ENCODE data around the gene RIPK4. TPM values are rescaled to one million over a fixed set of nuclear protein-coding genes. Genes with fewer than 3 reads are reported as not detected.
A peak's percentile ranks its signal among the peaks of the same experiment; 100 is the strongest.

RIPK4 gene
- total RNA-seq, 1 experiment from 2014 or later, result 20.1 TPM

DNA sequence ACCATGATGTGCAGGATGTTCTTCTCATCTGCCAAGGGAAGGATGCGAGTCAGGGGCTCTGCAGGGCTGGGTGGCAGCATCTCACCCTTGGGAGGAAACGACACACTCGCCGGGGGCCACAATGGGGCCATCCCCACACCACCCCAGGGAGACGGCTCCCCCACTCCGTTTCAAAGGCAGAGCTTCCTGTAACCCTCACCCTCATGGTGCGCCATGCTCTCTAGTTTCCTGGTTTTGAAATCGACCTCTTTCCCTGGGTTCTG lies 20.2 kb downstream of the RIPK4 start (continued):
- TF ChIP-seq, protein P1, sequence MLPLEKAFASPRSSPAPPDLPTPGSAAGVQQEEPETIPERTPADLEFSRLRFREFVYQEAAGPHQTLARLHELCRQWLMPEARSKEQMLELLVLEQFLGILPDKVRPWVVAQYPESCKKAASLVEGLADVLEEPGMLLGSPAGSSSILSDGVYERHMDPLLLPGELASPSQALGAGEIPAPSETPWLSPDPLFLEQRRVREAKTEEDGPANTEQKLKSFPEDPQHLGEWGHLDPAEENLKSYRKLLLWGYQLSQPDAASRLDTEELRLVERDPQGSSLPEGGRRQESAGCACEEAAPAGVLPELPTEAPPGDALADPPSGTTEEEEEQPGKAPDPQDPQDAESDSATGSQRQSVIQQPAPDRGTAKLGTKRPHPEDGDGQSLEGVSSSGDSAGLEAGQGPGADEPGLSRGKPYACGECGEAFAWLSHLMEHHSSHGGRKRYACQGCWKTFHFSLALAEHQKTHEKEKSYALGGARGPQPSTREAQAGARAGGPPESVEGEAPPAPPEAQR (CRISPR knock-in tag; IDR thresholded peaks at IDR 0.05), result no peak
- TF ChIP-seq, protein P2, sequence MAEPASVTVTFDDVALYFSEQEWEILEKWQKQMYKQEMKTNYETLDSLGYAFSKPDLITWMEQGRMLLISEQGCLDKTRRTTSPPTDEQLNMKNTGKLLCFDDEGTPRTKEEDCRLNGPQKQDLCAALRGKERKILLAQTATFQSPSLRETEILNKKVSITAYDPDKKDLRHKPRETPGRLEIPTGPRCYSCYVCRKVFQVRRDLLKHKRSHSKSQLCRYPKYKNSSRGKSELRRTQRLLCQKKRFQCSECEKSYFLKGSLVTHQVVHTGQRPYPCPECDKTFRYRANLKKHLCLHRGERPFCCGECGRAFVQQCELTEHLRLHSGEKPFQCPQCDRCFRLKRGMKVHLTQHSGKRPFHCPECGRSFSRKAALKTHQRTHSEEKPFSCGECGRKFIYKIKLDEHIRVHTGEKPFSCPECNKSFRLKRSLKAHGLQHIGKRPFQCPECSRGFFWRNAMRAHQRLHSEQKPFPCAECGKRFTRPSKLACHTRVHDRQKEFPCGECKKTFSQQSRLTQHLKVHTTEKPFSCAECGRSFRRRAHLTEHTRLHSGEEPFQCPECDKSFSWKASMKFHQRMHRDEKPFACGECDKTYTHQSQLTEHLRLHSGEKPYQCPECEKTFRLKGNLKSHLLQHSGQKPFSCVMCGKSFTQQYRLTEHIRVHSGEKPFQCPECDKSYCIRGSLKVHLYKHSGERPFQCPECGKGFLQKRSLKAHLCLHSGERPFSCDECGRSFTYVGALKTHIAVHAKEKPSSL (CRISPR knock-in tag; conservative IDR thresholded peaks at IDR 0.05), result no peak
- TF ChIP-seq CREB1 (CRISPR knock-in tag; IDR thresholded peaks at IDR 0.05) (no peak), MXD4 (CRISPR knock-in tag; IDR thresholded peaks at IDR 0.05; ENCODE audit: borderline replicate concordance) (no peak), NFE2L1 (CRISPR knock-in tag; IDR thresholded peaks at IDR 0.05) (no peak)

DNA sequence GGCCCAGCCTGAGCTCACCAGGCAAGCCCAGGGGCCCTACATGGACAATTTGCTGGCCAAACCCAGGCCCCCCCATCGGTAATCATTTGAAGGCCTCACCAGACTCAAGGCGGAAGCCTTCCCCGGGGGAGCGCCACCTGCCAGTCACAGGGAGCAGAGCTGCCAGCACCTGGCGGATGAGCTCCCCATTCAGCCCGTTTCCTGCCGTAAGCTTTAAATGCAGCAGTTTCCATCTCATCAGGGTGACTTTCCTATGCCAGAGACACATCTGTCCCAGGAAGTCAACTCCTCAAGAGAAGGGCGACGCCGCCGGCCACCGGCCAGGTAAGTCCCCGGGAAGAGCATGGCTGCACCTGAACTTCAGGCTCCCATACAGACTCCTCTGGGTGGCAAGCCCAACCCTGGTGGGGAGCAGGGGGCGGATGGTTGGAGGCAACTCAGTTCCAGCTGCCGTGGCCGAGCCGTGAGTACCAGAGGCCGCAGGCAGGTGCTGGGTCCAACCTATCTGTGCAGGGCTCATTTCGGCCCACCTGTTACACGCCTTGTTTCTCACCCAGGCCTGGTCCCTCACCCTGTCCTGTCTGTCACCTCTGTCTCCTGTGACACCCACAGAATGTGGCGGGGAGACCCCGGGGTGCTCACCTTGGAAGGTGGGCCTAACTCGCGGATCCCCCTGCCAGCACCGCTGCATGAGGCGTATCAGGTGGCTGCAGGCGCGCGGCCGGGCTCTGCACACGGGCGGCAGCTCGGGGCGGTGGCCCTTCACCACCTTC lies 20.7 kb downstream of the RIPK4 start:
- ChIA-PET POLR2A (no interaction called here), CTCF (interaction anchor here (0.6 to 4.9 kb wide), 18 partner anchors 9 to 641 kb away, joined by 3 to 84 read pairs (median 4); no protein-coding TSS in a partner anchor)
- peak; percentile 69 for ATAC-seq
- Mint-ChIP-seq H3K4me1 (peaks cover 7% of the 10 kb centered on the region), H3K27ac (no peak overlapping the region), H3K27me3 (ENCODE audit: low read depth) (no peaks in the 10 kb centered on the region), H3K36me3 (peaks cover 57% of the 10 kb centered on the region), H3K9me3 (no peaks in the 10 kb centered on the region), H3K4me3 (no peak overlapping the region)
- DNase-seq (ENCODE audit: low spot score), result peak; percentile 44
- TF ChIP-seq, protein P1 (CRISPR knock-in tag; IDR thresholded peaks at IDR 0.05), result no peak
- TF ChIP-seq ZNF317 (CRISPR knock-in tag; IDR thresholded peaks at IDR 0.05; ENCODE audit: borderline replicate concordance, low read depth) (no peak), ETV6 (CRISPR knock-in tag; IDR thresholded peaks at IDR 0.05) (no peak), ZNF232 (CRISPR knock-in tag; IDR thresholded peaks at IDR 0.05) (no peak), TEAD4 (CRISPR knock-in tag; IDR thresholded peaks at IDR 0.05) (no peak), ESRRA (CRISPR knock-in tag; IDR thresholded peaks at IDR 0.05; ENCODE audit: borderline replicate concordance) (no peak)
- TF ChIP-seq, protein P3, sequence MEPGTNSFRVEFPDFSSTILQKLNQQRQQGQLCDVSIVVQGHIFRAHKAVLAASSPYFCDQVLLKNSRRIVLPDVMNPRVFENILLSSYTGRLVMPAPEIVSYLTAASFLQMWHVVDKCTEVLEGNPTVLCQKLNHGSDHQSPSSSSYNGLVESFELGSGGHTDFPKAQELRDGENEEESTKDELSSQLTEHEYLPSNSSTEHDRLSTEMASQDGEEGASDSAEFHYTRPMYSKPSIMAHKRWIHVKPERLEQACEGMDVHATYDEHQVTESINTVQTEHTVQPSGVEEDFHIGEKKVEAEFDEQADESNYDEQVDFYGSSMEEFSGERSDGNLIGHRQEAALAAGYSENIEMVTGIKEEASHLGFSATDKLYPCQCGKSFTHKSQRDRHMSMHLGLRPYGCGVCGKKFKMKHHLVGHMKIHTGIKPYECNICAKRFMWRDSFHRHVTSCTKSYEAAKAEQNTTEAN (CRISPR knock-in tag; IDR thresholded peaks at IDR 0.05), result no peak
- TF ChIP-seq, protein P4, sequence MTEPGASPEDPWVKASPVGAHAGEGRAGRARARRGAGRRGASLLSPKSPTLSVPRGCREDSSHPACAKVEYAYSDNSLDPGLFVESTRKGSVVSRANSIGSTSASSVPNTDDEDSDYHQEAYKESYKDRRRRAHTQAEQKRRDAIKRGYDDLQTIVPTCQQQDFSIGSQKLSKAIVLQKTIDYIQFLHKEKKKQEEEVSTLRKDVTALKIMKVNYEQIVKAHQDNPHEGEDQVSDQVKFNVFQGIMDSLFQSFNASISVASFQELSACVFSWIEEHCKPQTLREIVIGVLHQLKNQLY (CRISPR knock-in tag; IDR thresholded peaks at IDR 0.05), result no peak
- TF ChIP-seq, protein P5, sequence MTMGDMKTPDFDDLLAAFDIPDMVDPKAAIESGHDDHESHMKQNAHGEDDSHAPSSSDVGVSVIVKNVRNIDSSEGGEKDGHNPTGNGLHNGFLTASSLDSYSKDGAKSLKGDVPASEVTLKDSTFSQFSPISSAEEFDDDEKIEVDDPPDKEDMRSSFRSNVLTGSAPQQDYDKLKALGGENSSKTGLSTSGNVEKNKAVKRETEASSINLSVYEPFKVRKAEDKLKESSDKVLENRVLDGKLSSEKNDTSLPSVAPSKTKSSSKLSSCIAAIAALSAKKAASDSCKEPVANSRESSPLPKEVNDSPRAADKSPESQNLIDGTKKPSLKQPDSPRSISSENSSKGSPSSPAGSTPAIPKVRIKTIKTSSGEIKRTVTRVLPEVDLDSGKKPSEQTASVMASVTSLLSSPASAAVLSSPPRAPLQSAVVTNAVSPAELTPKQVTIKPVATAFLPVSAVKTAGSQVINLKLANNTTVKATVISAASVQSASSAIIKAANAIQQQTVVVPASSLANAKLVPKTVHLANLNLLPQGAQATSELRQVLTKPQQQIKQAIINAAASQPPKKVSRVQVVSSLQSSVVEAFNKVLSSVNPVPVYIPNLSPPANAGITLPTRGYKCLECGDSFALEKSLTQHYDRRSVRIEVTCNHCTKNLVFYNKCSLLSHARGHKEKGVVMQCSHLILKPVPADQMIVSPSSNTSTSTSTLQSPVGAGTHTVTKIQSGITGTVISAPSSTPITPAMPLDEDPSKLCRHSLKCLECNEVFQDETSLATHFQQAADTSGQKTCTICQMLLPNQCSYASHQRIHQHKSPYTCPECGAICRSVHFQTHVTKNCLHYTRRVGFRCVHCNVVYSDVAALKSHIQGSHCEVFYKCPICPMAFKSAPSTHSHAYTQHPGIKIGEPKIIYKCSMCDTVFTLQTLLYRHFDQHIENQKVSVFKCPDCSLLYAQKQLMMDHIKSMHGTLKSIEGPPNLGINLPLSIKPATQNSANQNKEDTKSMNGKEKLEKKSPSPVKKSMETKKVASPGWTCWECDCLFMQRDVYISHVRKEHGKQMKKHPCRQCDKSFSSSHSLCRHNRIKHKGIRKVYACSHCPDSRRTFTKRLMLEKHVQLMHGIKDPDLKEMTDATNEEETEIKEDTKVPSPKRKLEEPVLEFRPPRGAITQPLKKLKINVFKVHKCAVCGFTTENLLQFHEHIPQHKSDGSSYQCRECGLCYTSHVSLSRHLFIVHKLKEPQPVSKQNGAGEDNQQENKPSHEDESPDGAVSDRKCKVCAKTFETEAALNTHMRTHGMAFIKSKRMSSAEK (CRISPR knock-in tag; IDR thresholded peaks at IDR 0.05; ENCODE audit: borderline replicate concordance), result no peak
- TF ChIP-seq, protein P6, sequence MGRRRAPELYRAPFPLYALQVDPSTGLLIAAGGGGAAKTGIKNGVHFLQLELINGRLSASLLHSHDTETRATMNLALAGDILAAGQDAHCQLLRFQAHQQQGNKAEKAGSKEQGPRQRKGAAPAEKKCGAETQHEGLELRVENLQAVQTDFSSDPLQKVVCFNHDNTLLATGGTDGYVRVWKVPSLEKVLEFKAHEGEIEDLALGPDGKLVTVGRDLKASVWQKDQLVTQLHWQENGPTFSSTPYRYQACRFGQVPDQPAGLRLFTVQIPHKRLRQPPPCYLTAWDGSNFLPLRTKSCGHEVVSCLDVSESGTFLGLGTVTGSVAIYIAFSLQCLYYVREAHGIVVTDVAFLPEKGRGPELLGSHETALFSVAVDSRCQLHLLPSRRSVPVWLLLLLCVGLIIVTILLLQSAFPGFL (CRISPR knock-in tag; IDR thresholded peaks at IDR 0.05; ENCODE audit: borderline replicate concordance), result no peak
- TF ChIP-seq, protein P7, sequence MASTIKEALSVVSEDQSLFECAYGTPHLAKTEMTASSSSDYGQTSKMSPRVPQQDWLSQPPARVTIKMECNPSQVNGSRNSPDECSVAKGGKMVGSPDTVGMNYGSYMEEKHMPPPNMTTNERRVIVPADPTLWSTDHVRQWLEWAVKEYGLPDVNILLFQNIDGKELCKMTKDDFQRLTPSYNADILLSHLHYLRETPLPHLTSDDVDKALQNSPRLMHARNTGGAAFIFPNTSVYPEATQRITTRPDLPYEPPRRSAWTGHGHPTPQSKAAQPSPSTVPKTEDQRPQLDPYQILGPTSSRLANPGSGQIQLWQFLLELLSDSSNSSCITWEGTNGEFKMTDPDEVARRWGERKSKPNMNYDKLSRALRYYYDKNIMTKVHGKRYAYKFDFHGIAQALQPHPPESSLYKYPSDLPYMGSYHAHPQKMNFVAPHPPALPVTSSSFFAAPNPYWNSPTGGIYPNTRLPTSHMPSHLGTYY (CRISPR knock-in tag; IDR thresholded peaks at IDR 0.05), result no peak
- TF ChIP-seq, protein P8, sequence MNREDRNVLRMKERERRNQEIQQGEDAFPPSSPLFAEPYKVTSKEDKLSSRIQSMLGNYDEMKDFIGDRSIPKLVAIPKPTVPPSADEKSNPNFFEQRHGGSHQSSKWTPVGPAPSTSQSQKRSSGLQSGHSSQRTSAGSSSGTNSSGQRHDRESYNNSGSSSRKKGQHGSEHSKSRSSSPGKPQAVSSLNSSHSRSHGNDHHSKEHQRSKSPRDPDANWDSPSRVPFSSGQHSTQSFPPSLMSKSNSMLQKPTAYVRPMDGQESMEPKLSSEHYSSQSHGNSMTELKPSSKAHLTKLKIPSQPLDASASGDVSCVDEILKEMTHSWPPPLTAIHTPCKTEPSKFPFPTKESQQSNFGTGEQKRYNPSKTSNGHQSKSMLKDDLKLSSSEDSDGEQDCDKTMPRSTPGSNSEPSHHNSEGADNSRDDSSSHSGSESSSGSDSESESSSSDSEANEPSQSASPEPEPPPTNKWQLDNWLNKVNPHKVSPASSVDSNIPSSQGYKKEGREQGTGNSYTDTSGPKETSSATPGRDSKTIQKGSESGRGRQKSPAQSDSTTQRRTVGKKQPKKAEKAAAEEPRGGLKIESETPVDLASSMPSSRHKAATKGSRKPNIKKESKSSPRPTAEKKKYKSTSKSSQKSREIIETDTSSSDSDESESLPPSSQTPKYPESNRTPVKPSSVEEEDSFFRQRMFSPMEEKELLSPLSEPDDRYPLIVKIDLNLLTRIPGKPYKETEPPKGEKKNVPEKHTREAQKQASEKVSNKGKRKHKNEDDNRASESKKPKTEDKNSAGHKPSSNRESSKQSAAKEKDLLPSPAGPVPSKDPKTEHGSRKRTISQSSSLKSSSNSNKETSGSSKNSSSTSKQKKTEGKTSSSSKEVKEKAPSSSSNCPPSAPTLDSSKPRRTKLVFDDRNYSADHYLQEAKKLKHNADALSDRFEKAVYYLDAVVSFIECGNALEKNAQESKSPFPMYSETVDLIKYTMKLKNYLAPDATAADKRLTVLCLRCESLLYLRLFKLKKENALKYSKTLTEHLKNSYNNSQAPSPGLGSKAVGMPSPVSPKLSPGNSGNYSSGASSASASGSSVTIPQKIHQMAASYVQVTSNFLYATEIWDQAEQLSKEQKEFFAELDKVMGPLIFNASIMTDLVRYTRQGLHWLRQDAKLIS (CRISPR knock-in tag; IDR thresholded peaks at IDR 0.05; ENCODE audit: borderline replicate concordance), result no peak
